WTC11 (cell line): ENCODE data around the gene COL16A1. TPM values are rescaled to one million over a fixed set of nuclear protein-coding genes. Genes with fewer than 3 reads are reported as not detected.

Source experiments
- ATAC-seq: fragments of 200-7000 bp; cut with Tn5 transposase; 2 replicates; pipeline ENCODE4 v1.10.0; 2021; ENCODE audit warnings: mild to moderate bottlenecking, moderate library complexity
- CTCF ChIA-PET: fragments of 300-600 bp; sonication (Branson Sonifier 250); formaldehyde crosslinking; loops from one replicate; lab custom pipeline; 2021; ENCODE audit warnings: antibody characterized with exemption; lab: Charles Lee
- POLR2A ChIA-PET: fragments of 350-600 bp; sonication (Branson Sonifier 250); formaldehyde crosslinking; loops from one replicate; lab custom pipeline; 2021; ENCODE audit warnings: antibody characterized with exemption; lab: Charles Lee
- DNase-seq: peaks from one replicate; pipeline ENCODE4 v3.0.0; 2021; ENCODE audit warnings: low spot score
- H3K27ac Mint-ChIP-seq: 2 replicates; pipeline ENCODE4 v1.8.0; 2021; ENCODE audit warnings: mixed read lengths
- H3K27me3 Mint-ChIP-seq: 2 replicates; pipeline ENCODE4 v1.8.0; 2021; ENCODE audit warnings: low read depth, mild to moderate bottlenecking, moderate library complexity, mixed read lengths
- H3K36me3 Mint-ChIP-seq: 2 replicates; pipeline ENCODE4 v1.8.0; 2021; ENCODE audit warnings: mixed read lengths
- H3K4me1 Mint-ChIP-seq: 2 replicates; pipeline ENCODE4 v1.8.0; 2022; ENCODE audit warnings: mixed read lengths
- H3K4me3 Mint-ChIP-seq: 2 replicates; pipeline ENCODE4 v1.8.0; 2021; ENCODE audit warnings: mild to moderate bottlenecking, moderate library complexity, mixed read lengths
- H3K9me3 Mint-ChIP-seq: 2 replicates; pipeline ENCODE4 v1.8.0; 2021; ENCODE audit warnings: mixed read lengths
- ATF1 ChIP-seq: sonication (generic); formaldehyde crosslinking; IDR thresholded peaks from 2 replicates; pipeline ENCODE4 v1.8.1; 2023; ENCODE audit warnings: mild to moderate bottlenecking, moderate library complexity, missing genetic modification reagents
- CBFB ChIP-seq: sonication (generic); formaldehyde crosslinking; IDR thresholded peaks from 2 replicates; pipeline ENCODE4 v1.8.1; 2022; ENCODE audit warnings: mild to moderate bottlenecking, low read depth, missing genetic modification reagents
- CREM ChIP-seq: sonication (generic); formaldehyde crosslinking; IDR thresholded peaks from 2 replicates; pipeline ENCODE4 v1.8.1; 2022; ENCODE audit warnings: mild to moderate bottlenecking, missing genetic modification reagents, moderate library complexity
- EMX1 ChIP-seq: fragments of 250-450 bp; sonication (Bioruptor Pico); IDR thresholded peaks from 2 replicates; pipeline ENCODE4 v1.8.0; 2021; ENCODE audit warnings: mild to moderate bottlenecking
- FOXK1 ChIP-seq: sonication (generic); formaldehyde crosslinking; IDR thresholded peaks from 2 replicates; pipeline ENCODE4 v1.8.0; 2022; ENCODE audit warnings: mild to moderate bottlenecking, moderate library complexity, missing genetic modification reagents
- GABPB1 ChIP-seq: sonication (generic); formaldehyde crosslinking; IDR thresholded peaks from 2 replicates; pipeline ENCODE4 v1.8.1; 2023; ENCODE audit warnings: mild to moderate bottlenecking, missing genetic modification reagents
- GTF2I ChIP-seq: fragments of 250-450 bp; sonication (Bioruptor Pico); conservative IDR thresholded peaks from 2 replicates; pipeline ENCODE4 v1.4.0; 2021; ENCODE audit warnings: mild to moderate bottlenecking
- HMGA2 ChIP-seq: fragments of 250-450 bp; sonication (Bioruptor Pico); IDR thresholded peaks from 2 replicates; pipeline ENCODE4 v1.4.0; 2021; ENCODE audit warnings: mild to moderate bottlenecking, moderate library complexity
- IRF2 ChIP-seq: sonication (generic); formaldehyde crosslinking; IDR thresholded peaks from 2 replicates; pipeline ENCODE4 v1.8.0; 2022; ENCODE audit warnings: low read depth, missing genetic modification reagents, borderline replicate concordance
- NFE2L1 ChIP-seq: sonication (generic); formaldehyde crosslinking; IDR thresholded peaks from 2 replicates; pipeline ENCODE4 v1.8.1; 2023; ENCODE audit warnings: missing genetic modification reagents
- NR1H2 ChIP-seq: sonication (generic); formaldehyde crosslinking; IDR thresholded peaks from 2 replicates; pipeline ENCODE4 v1.9.0; 2021; ENCODE audit warnings: mild to moderate bottlenecking, moderate library complexity, missing genetic modification reagents
- PRRX2 ChIP-seq: fragments of 250-450 bp; sonication (Bioruptor Pico); IDR thresholded peaks from 2 replicates; pipeline ENCODE4 v1.8.0; 2021; ENCODE audit warnings: mild to moderate bottlenecking
- RELA ChIP-seq: sonication (generic); formaldehyde crosslinking; IDR thresholded peaks from 2 replicates; pipeline ENCODE4 v1.8.1; 2022; ENCODE audit warnings: missing genetic modification reagents, mild to moderate bottlenecking, borderline replicate concordance
- SMAD4 ChIP-seq: sonication (generic); formaldehyde crosslinking; IDR thresholded peaks from 2 replicates; pipeline ENCODE4 v1.8.0; 2022; ENCODE audit warnings: mild to moderate bottlenecking, missing genetic modification reagents
- TEAD4 ChIP-seq: sonication (generic); formaldehyde crosslinking; IDR thresholded peaks from 2 replicates; pipeline ENCODE4 v1.8.0; 2022; ENCODE audit warnings: mild to moderate bottlenecking, missing genetic modification reagents
- USF1 ChIP-seq: sonication (generic); formaldehyde crosslinking; IDR thresholded peaks from 2 replicates; pipeline ENCODE4 v1.8.0; 2022; ENCODE audit warnings: mild to moderate bottlenecking, missing genetic modification reagents
- ZNF138 ChIP-seq: sonication (generic); formaldehyde crosslinking; conservative IDR thresholded peaks from 2 replicates; pipeline ENCODE4 v1.8.1; 2022; ENCODE audit warnings: mild to moderate bottlenecking, moderate library complexity, missing genetic modification reagents
- ZNF219 ChIP-seq: sonication (generic); formaldehyde crosslinking; IDR thresholded peaks from 2 replicates; pipeline ENCODE4 v1.8.0; 2023; ENCODE audit warnings: missing genetic modification reagents, mild to moderate bottlenecking, borderline replicate concordance
- ZNF263 ChIP-seq: sonication (generic); formaldehyde crosslinking; IDR thresholded peaks from 2 replicates; pipeline ENCODE4 v1.8.1; 2022; ENCODE audit warnings: low read depth, mild to moderate bottlenecking, moderate library complexity, missing genetic modification reagents
- ZNF317 ChIP-seq: sonication (generic); formaldehyde crosslinking; IDR thresholded peaks from 2 replicates; pipeline ENCODE4 v1.8.1; 2023; ENCODE audit warnings: low read depth, mild to moderate bottlenecking, moderate library complexity, missing genetic modification reagents, borderline replicate concordance
- ZNF671 ChIP-seq: fragments of 250-450 bp; sonication (Bioruptor Pico); IDR thresholded peaks from 2 replicates; pipeline ENCODE4 v1.8.0; 2021; ENCODE audit warnings: mild to moderate bottlenecking
- total RNA-seq: library from RNA; stranded (reverse); gene quantifications from 3 replicates; pipeline ENCODE4 v1.2.3, GENCODE V29; 2021
- TF ChIP-seq, protein P1 (sequence below): sonication (generic); formaldehyde crosslinking; IDR thresholded peaks from 2 replicates; pipeline ENCODE4 v1.8.1; 2022; ENCODE audit warnings: low read depth, mild to moderate bottlenecking, moderate library complexity, missing genetic modification reagents, borderline replicate concordance
- TF ChIP-seq, protein P2 (sequence below): fragments of 250-450 bp; sonication (Bioruptor Pico); IDR thresholded peaks from 2 replicates; pipeline ENCODE4 v1.9.0; 2021; ENCODE audit warnings: mild to moderate bottlenecking, borderline replicate concordance
- TF ChIP-seq, protein P3 (sequence below): sonication (generic); formaldehyde crosslinking; IDR thresholded peaks from 2 replicates; pipeline ENCODE4 v1.8.1; 2023; ENCODE audit warnings: mild to moderate bottlenecking, missing genetic modification reagents
- TF ChIP-seq, protein P4 (sequence below): sonication (generic); formaldehyde crosslinking; conservative IDR thresholded peaks from 2 replicates; pipeline ENCODE4 v1.8.1; 2022; ENCODE audit warnings: mild to moderate bottlenecking, missing genetic modification reagents

Gene COL16A1
- total RNA-seq, 1 experiment from 2014 or later = 8.8 TPM

GRCh38 chr1:31665234-31665878 lies 38.5 kb downstream of the COL16A1 start:
- H3K27ac Mint-ChIP-seq = no peak overlapping the region
- H3K4me1 Mint-ChIP-seq = peaks cover 14% of the 10 kb centered on the region
- no peaks in the 10 kb centered on the region for H3K9me3 Mint-ChIP-seq
- ATAC-seq (no peak), DNase-seq (no peak)
- CTCF ChIA-PET = interaction anchor here (1.1 to 6.7 kb wide), 10 partner anchors 8 to 299 kb away, joined by 4 to 90 read pairs (median 9); partner anchors contain the start of genes COL16A1 and PEF1
- TF ChIP-seq CBFB (no peak), FOXK1 (CRISPR knock-in tag) (no peak), ZNF671 (CRISPR knock-in tag) (no peak), USF1 (CRISPR knock-in tag) (no peak), NFE2L1 (CRISPR knock-in tag) (no peak), ZNF263 (no peak), RELA (no peak), GTF2I (CRISPR knock-in tag) (no peak), ZNF317 (CRISPR knock-in tag) (no peak), PRRX2 (CRISPR knock-in tag) (no peak), ZNF138 (CRISPR knock-in tag) (no peak), HMGA2 (CRISPR knock-in tag) (no peak), NR1H2 (CRISPR knock-in tag) (no peak), EMX1 (CRISPR knock-in tag) (no peak)
- TF ChIP-seq, protein P1, sequence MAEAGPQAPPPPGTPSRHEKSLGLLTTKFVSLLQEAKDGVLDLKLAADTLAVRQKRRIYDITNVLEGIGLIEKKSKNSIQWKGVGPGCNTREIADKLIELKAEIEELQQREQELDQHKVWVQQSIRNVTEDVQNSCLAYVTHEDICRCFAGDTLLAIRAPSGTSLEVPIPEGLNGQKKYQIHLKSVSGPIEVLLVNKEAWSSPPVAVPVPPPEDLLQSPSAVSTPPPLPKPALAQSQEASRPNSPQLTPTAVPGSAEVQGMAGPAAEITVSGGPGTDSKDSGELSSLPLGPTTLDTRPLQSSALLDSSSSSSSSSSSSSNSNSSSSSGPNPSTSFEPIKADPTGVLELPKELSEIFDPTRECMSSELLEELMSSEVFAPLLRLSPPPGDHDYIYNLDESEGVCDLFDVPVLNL (CRISPR knock-in tag) = no peak
- TF ChIP-seq, protein P2, sequence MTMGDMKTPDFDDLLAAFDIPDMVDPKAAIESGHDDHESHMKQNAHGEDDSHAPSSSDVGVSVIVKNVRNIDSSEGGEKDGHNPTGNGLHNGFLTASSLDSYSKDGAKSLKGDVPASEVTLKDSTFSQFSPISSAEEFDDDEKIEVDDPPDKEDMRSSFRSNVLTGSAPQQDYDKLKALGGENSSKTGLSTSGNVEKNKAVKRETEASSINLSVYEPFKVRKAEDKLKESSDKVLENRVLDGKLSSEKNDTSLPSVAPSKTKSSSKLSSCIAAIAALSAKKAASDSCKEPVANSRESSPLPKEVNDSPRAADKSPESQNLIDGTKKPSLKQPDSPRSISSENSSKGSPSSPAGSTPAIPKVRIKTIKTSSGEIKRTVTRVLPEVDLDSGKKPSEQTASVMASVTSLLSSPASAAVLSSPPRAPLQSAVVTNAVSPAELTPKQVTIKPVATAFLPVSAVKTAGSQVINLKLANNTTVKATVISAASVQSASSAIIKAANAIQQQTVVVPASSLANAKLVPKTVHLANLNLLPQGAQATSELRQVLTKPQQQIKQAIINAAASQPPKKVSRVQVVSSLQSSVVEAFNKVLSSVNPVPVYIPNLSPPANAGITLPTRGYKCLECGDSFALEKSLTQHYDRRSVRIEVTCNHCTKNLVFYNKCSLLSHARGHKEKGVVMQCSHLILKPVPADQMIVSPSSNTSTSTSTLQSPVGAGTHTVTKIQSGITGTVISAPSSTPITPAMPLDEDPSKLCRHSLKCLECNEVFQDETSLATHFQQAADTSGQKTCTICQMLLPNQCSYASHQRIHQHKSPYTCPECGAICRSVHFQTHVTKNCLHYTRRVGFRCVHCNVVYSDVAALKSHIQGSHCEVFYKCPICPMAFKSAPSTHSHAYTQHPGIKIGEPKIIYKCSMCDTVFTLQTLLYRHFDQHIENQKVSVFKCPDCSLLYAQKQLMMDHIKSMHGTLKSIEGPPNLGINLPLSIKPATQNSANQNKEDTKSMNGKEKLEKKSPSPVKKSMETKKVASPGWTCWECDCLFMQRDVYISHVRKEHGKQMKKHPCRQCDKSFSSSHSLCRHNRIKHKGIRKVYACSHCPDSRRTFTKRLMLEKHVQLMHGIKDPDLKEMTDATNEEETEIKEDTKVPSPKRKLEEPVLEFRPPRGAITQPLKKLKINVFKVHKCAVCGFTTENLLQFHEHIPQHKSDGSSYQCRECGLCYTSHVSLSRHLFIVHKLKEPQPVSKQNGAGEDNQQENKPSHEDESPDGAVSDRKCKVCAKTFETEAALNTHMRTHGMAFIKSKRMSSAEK = no peak
- TF ChIP-seq, protein P3, sequence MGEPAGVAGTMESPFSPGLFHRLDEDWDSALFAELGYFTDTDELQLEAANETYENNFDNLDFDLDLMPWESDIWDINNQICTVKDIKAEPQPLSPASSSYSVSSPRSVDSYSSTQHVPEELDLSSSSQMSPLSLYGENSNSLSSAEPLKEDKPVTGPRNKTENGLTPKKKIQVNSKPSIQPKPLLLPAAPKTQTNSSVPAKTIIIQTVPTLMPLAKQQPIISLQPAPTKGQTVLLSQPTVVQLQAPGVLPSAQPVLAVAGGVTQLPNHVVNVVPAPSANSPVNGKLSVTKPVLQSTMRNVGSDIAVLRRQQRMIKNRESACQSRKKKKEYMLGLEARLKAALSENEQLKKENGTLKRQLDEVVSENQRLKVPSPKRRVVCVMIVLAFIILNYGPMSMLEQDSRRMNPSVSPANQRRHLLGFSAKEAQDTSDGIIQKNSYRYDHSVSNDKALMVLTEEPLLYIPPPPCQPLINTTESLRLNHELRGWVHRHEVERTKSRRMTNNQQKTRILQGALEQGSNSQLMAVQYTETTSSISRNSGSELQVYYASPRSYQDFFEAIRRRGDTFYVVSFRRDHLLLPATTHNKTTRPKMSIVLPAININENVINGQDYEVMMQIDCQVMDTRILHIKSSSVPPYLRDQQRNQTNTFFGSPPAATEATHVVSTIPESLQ = no peak
- no peak overlapping the region for H3K4me3 Mint-ChIP-seq
- H3K36me3 Mint-ChIP-seq = no peaks in the 10 kb centered on the region
- POLR2A ChIA-PET = no interaction called here
- H3K27me3 Mint-ChIP-seq = no peaks in the 10 kb centered on the region

- Mint-ChIP-seq H3K9me3 (no peaks in the 10 kb centered on the region), H3K27me3 (no peaks in the 10 kb centered on the region), H3K4me1 (peaks cover 6% of the 10 kb centered on the region), H3K36me3 (no peaks in the 10 kb centered on the region), H3K27ac (no peak overlapping the region), H3K4me3 (no peak overlapping the region)
- POLR2A ChIA-PET = no interaction called here
- CTCF ChIA-PET = interaction anchor here (0.5 to 6.7 kb wide), 25 partner anchors 8 to 125 kb away, joined by 3 to 90 read pairs (median 4); partner anchors contain the start of genes COL16A1 and PEF1
- TF ChIP-seq ZNF219 (no peak), GABPB1 (CRISPR knock-in tag) (no peak), SMAD4 (CRISPR knock-in tag) (no peak), ATF1 (CRISPR knock-in tag) (no peak), TEAD4 (no peak), IRF2 (CRISPR knock-in tag) (no peak), NR1H2 (CRISPR knock-in tag) (no peak), ZNF671 (CRISPR knock-in tag) (no peak), CREM (no peak)
- TF ChIP-seq, protein P4, sequence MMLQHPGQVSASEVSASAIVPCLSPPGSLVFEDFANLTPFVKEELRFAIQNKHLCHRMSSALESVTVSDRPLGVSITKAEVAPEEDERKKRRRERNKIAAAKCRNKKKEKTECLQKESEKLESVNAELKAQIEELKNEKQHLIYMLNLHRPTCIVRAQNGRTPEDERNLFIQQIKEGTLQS (CRISPR knock-in tag) = no peak
- ATAC-seq = no peak
- no peak for DNase-seq
These were observed 39.3 kb downstream of the COL16A1 start for GRCh38 chr1:31664528-31664927.
